Spleen (tissue), 11 donors: ENCODE results near the gene HCFC1R1. TPM values are rescaled to one million over a fixed set of nuclear protein-coding genes. Genes with fewer than 3 reads are reported as not detected.
"Not testable (repeated sequence)": the region's sequence is repeated elsewhere in the genome, so short reads cannot be mapped to it uniquely, and the experiment has no call there.

Source experiments
- DNase-seq: peaks from one replicate; pipeline ENCODE4 v3.0.0-alpha.2; 2020
- H3K27ac ChIP-seq, 8 donors: fragments of 200-600 bp; sonication (generic) in 7 of 8; 1 replicate in 4 of 8; 2 replicates in 4 of 8; pipeline versions ENCODE4 v1.5.0 to v1.8.0; 2016 to 2021; ENCODE audit warnings: inconsistent platforms in 4 of 8, mild to moderate bottlenecking in 4 of 8, moderate library complexity in 1 of 8
- H3K27me3 ChIP-seq, 7 donors: fragments of 200-600 bp; sonication (generic) in 6 of 7; replicated peaks in 1 of 7; 1 replicate in 4 of 7; 2 replicates in 3 of 7; pipeline versions ENCODE4 v1.5.0 to v1.8.0; 2016 to 2021; ENCODE audit warnings: inconsistent platforms in 3 of 7, mild to moderate bottlenecking in 1 of 7
- H3K36me3 ChIP-seq, 6 donors: fragments of 200-600 bp; sonication (generic) in 5 of 6; 1 replicate in 4 of 6; 2 replicates in 2 of 6; pipeline versions ENCODE4 v1.5.0 to v1.8.0; 2016 to 2021; ENCODE audit warnings: inconsistent platforms in 2 of 6
- H3K4me1 ChIP-seq, 6 donors: fragments of 200-600 bp; sonication (generic) in 5 of 6; 1 replicate in 3 of 6; 2 replicates in 3 of 6; pipeline versions ENCODE4 v1.5.0 to v1.8.0; 2016 to 2021; ENCODE audit warnings: inconsistent platforms in 3 of 6
- H3K4me3 ChIP-seq, 8 donors: fragments of 200-600 bp; sonication (generic) in 7 of 8; 1 replicate in 4 of 8; 2 replicates in 4 of 8; pipeline versions ENCODE4 v1.5.0 to v1.8.0; 2016 to 2021; ENCODE audit warnings: inconsistent platforms in 4 of 8, mild to moderate bottlenecking in 4 of 8, moderate library complexity in 2 of 8
- H3K9me3 ChIP-seq, 8 donors: fragments of 200-600 bp; sonication (generic) in 7 of 8; 1 replicate in 4 of 8; 2 replicates in 4 of 8; pipeline versions ENCODE4 v1.5.0 to v1.8.0; 2016 to 2021; ENCODE audit warnings: inconsistent platforms in 4 of 8
- CTCF ChIP-seq, 11 experiments: fragments of 200-600 bp in 7 of 11; fragments of 450-650 bp in 4 of 11; sonication (generic) in 4 of 11; IDR thresholded peaks in 8 of 11; conservative IDR thresholded peaks in 3 of 11; 1 replicate in 7 of 11; 2 replicates in 4 of 11; pipeline versions ENCODE4 v1.4.0 to v1.8.0; 2016 to 2021; ENCODE audit warnings: antibody characterized with exemption in 11 of 11, inconsistent platforms in 4 of 11, mild to moderate bottlenecking in 1 of 11
- POLR2A ChIP-seq, 3 donors: fragments of 450-650 bp; IDR thresholded peaks; one replicate each; pipeline ENCODE4 v1.5.1; 2017; ENCODE audit warnings: antibody characterized with exemption in 3 of 3, mild to moderate bottlenecking in 1 of 3
- POLR2AphosphoS5 ChIP-seq, 3 donors: sonication (generic); formaldehyde crosslinking; IDR thresholded peaks; one replicate each; pipeline ENCODE4 v1.5.1; 2017; ENCODE audit warnings: antibody characterized with exemption in 3 of 3
- WGBS, 5 donors: extraction: QIAGEN DNeasy Blood & Tissue Kit in 3 of 5; methylation state at CpG; one replicate each; pipeline versions ENCODE4 v1.1.5 to v1.1.7; 2013 to 2018; 5-methylcytosine and 5-hydroxymethylcytosine counted together
- intact Hi-C: fragments of 100-400 bp; cut with DNase I; formaldehyde crosslinking; loops from one replicate; pipeline ENCODE4 v1.15.0; 2023; ENCODE audit warnings: low total_unique reads
- polyA plus RNA-seq, 3 donors: library from polyadenylated mRNA; stranded (reverse); fragments of 200-250 nt; gene quantifications; one replicate each; pipeline ENCODE4 v1.2.1, GENCODE V29; 2013
- total RNA-seq, 7 donors: library from RNA; depleted of rRNA in 3 of 7; stranded (reverse); fragments of >200 nt in 3 of 7; fragmentation: NEBNext Ultra II Directional in 4 of 7; extraction: Animal tissue kit (Norgen Biotek cat#: 25700) in 4 of 7; gene quantifications; one replicate each; pipeline versions ENCODE4 v1.1.0 to v1.2.1, GENCODE V29; 2016 to 2021
- donor health status: healthy with polysubstance abuse.
- donor health status: DM: no; HTN: no; CAD: no; lungs with moderate emphysema.
- donor health status: DM: no; HTN: no; CAD: no.
- donor health status: Bipolar disorder and iron deficiency.
- donor health status: healthy.
- donor health status: DM: no; HTN: no; CAD: no.
- donor health status: DM: yes; HTN: yes; CAD: no.

The HCFC1R1 gene
- total and polyA plus RNA-seq, 10 donors = 15.5 to 74.5 (median 27.2) TPM

- peak; percentile 47 for DNase-seq
- intact Hi-C loops = no loop called here
- H3K36me3 ChIP-seq = peaks cover 0 to 36% (median 2%) of the 10 kb centered on the region in 6 donors
- no peak overlapping the region for H3K4me3 ChIP-seq
- no peaks in the 10 kb centered on the region for H3K9me3 ChIP-seq
- peak overlapping the region in 4 of 8 donors; percentile 7 to 93 (median 88) for H3K27ac ChIP-seq
- H3K27me3 ChIP-seq = no peaks in the 10 kb centered on the region
- TF ChIP-seq POLR2AphosphoS5 (IDR thresholded peaks at IDR 0.05) = peak in 2 of 3 donors; percentile 20 to 38
- TF ChIP-seq POLR2A (IDR thresholded peaks at IDR 0.05) = no peak
- no peak for TF ChIP-seq CTCF (IDR thresholded peaks at IDR 0.05 in 8 of 11, conservative IDR thresholded peaks at IDR 0.05 in 3 of 11)
- peaks cover 13 to 90% (median 57%) of the 10 kb centered on the region in 6 donors for H3K4me1 ChIP-seq
- 89 to 94% (median 92%) methylated on average over 7 of the region's 7 CpGs for WGBS, 5 donors
Observed at GRCh38 chr16:3071655-3072054, 47.9 kb upstream of the HCFC1R1 start.

GRCh38 chr16:3070608-3071111 lies 46.9 kb upstream of the HCFC1R1 start:
- Histone ChIP-seq H3K9me3 (no peaks in the 10 kb centered on the region), H3K27ac (peak overlapping the region in 3 of 8 donors; percentile 85 to 93 (median 91)), H3K36me3 (peaks cover 0 to 30% (median 2%) of the 10 kb centered on the region in 6 donors), H3K27me3 (no peaks in the 10 kb centered on the region), H3K4me3 (no peak overlapping the region), H3K4me1 (peaks cover 10 to 85% (median 48%) of the 10 kb centered on the region in 6 donors)
- 80 to 94% (median 88%) methylated on average over 4 to 9 of the region's 9 CpGs for WGBS, 5 donors
- TF ChIP-seq POLR2AphosphoS5 (IDR thresholded peaks at IDR 0.05) = peak in 1 of 3 donors; percentile 5
- TF ChIP-seq CTCF (IDR thresholded peaks at IDR 0.05 in 8 of 11, conservative IDR thresholded peaks at IDR 0.05 in 3 of 11) = no peak
- intact Hi-C loops = no loop called here
- peak; percentile 60 for DNase-seq

GRCh38 chr16:3069146-3069545 lies 45.4 kb upstream of the HCFC1R1 start:
- WGBS, 5 donors = 84 to 93% (median 90%) methylated on average over 8 to 10 of the region's 11 CpGs
- DNase-seq = peak; percentile 60
- H3K4me3 ChIP-seq, H3K9me3 ChIP-seq, H3K27me3 ChIP-seq, intact Hi-C loops: not testable (repeated sequence)
- Histone ChIP-seq H3K36me3 (peaks cover 0 to 30% (median 2%) of the 10 kb centered on the region in 6 donors), H3K27ac (peak overlapping the region in 3 of 8 donors; percentile 6 to 93 (median 37)), H3K4me1 (peaks cover 8 to 85% (median 41%) of the 10 kb centered on the region in 6 donors)

GRCh38 chr16:3068487-3068886 lies 44.7 kb upstream of the HCFC1R1 start:
- intact Hi-C loops = no loop called here
- WGBS, 5 donors = 57 to 70% (median 59%) methylated on average over 4 of the region's 4 CpGs
- Histone ChIP-seq H3K9me3 (no peaks in the 10 kb centered on the region), H3K4me1 (peaks cover 6 to 85% (median 37%) of the 10 kb centered on the region in 6 donors), H3K36me3 (peaks cover 0 to 30% (median 2%) of the 10 kb centered on the region in 6 donors), H3K4me3 (peak overlapping the region in 6 of 8 donors; percentile 41 to 79 (median 58)), H3K27me3 (no peaks in the 10 kb centered on the region), H3K27ac (peak overlapping the region; percentile 14 to 87 (median 75))
- peak; percentile 78 for DNase-seq
- no peak for TF ChIP-seq POLR2A (IDR thresholded peaks at IDR 0.05)
- no peak for TF ChIP-seq CTCF (IDR thresholded peaks at IDR 0.05 in 8 of 11, conservative IDR thresholded peaks at IDR 0.05 in 3 of 11)
- TF ChIP-seq POLR2AphosphoS5 (IDR thresholded peaks at IDR 0.05) = peak; percentile 18 to 65 (median 60)
